NOMO-1 (cell line): Measurements from ENCODE around the gene PEX3.

Source experiments
- DNase-seq, 2 experiments: peaks; one replicate each; lab custom pipeline; 2025; ENCODE audit not compliant: unreplicated experiment in 2 of 2; lab: John Stamatoyannopoulos, UW

PEX3 gene

GRCh38 chr6:143450453-143451371, at the start of gene PEX3, which contains the start of gene ADAT2:
Gene PEX3 (plus strand): TSS chr6:143450805. CDS start chr6:143451043, 238 bp downstream.
Gene ADAT2 (minus strand): TSS chr6:143450695. CDS start chr6:143450658, 37 bp downstream.
- DNase-seq: peak; percentile 93 to 94

- no peak for DNase-seq
Measured at GRCh38 chr6:143401068-143401446, 49.5 kb upstream of the PEX3 start.

GRCh38 chr6:143401636-143402370, 48.8 kb upstream of the PEX3 start:
- DNase-seq: no peak

- no peak for DNase-seq
Measured at GRCh38 chr6:143402721-143403336, 47.8 kb upstream of the PEX3 start.

GRCh38 chr6:143405373-143406154, 45.0 kb upstream of the PEX3 start:
- DNase-seq: no peak

GRCh38 chr6:143406673-143407072, 43.9 kb upstream of the PEX3 start:
- DNase-seq: no peak

- DNase-seq: no peak
Measured at GRCh38 chr6:143408151-143408786, 42.3 kb upstream of the PEX3 start.

- DNase-seq: no peak
Measured at GRCh38 chr6:143408787-143409162, 41.8 kb upstream of the PEX3 start.

- no peak for DNase-seq
Measured at GRCh38 chr6:143410859-143411270, 39.7 kb upstream of the PEX3 start.

- no peak for DNase-seq
Measured at GRCh38 chr6:143414769-143415168, 35.8 kb upstream of the PEX3 start.

- no peak for DNase-seq
Measured at GRCh38 chr6:143419526-143419925, 31.1 kb upstream of the PEX3 start.

GRCh38 chr6:143426026-143426425, 24.6 kb upstream of the PEX3 start:
- DNase-seq: no peak

GRCh38 chr6:143427109-143427817, 23.3 kb upstream of the PEX3 start:
- peak; percentile 47 to 55 for DNase-seq

GRCh38 chr6:143429970-143430369, 20.6 kb upstream of the PEX3 start:
- DNase-seq: no peak

- DNase-seq: no peak
Measured at GRCh38 chr6:143431226-143431625, 19.4 kb upstream of the PEX3 start.

GRCh38 chr6:143432588-143432987, 18.0 kb upstream of the PEX3 start:
- no peak for DNase-seq

- DNase-seq: no peak
Measured at GRCh38 chr6:143441010-143441409, 9.6 kb upstream of the PEX3 start.

GRCh38 chr6:143441680-143442545, 8.7 kb upstream of the PEX3 start:
- DNase-seq: no peak

- DNase-seq: no peak
Measured at GRCh38 chr6:143443096-143443495, 7.5 kb upstream of the PEX3 start.
